GM19035 (cell line): Measurements from ENCODE around the gene SPINK5.

ENCODE experiments used
- ATAC-seq: cut with Tn5 transposase; IDR thresholded peaks from one replicate; pipeline ENCODE4 v1.9.1; 2021; ENCODE audit not compliant: unreplicated experiment

SPINK5 gene

DNA sequence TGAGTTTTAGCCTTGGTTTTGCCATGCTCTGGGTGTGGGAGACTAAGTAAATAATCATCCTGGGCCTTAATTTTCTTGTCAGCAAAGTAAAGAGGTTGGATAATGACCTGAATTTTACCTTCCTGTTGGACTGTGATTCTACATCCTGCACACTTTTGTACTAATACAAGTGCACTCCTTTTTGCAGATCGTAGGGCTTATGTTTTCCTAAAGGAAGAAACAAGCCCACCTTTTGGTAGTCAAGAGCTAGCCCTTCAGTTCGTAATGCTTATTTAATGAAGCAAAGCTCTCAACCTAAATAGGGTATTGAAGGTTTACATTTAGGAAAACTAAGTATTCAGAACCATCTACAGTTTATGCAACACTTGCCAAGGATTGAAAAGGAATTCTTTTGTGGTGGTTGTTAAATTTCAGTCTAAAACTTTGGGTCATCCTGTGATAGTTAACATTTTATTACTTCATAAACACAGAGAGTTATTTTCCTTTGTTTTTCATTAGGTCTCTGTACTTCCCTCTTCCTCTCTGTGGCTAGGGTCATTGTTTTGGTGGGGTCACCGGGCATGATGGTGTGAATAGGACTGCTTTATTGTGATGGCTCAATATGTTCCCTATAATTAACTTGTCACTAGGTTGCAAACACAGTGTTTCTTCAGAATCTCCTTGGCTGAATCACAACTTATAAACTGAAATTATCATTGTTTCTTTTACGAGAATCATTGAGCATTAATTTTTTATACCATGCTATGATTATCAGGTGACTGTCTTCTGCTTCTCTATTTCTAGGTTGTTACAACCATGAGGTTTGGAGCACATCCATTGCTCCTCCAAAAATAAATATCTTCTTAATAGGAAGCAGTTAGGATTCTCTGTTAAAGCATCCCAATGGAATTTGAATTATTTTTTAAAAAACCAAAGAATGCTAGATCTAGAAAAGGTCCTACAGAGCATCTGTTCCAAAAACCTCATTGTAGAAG, 28.5 kb downstream of the SPINK5 start:
- no peak for ATAC-seq

DNA sequence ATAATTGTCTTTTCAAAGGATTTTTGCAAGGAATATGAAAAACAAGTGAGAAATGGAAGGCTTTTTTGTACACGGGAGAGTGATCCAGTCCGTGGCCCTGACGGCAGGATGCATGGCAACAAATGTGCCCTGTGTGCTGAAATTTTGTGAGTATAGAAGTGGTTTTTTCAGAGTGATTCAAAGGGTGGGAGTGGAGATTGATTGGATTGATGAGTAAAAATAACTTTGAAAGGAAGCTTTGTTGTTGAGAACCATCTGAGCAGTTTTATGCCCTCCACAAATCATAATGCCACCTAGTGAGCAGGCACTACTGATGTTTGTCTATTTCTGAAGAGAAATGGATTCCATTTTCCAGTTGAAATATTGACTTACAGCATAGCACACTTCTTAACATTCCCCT, 30.6 kb downstream of the SPINK5 start:
- no peak for ATAC-seq

DNA sequence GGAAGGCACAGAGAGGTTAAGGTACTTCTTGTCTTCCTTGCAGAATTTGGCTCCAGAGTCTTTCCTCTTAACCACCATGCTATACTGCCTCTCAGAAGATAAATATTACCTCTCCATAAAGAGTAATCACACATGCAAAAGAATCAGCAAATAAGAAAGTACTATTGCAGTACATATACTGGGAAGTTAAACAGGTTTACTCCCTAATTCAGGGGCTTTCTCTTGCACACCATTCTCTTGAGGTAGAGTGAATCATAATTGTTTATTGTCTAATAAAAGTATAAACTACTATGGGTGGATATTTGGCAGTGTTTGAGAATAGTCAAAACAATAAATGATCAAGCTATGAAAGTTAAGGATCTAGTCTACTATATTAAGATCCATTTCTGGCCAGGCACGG, 40.4 kb downstream of the SPINK5 start:
- ATAC-seq = no peak

DNA sequence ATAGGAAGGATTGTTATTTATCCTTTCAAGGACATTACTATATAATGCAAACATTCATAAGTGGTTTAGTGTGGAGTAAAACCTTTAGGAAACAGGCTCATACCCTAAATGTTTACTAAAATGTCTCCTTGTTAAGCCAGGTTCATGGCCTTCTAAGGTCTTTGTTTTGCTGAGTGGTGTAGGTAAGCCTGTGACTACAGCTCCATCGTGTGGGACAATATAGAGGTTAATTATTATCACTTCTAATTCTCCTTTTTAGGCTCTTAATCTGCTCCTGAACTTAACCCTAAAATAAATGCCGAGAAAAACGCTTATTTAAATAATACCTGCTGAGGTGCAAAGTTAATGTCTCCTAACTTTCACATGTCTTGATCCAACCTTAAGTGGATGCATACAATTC, 43.8 kb downstream of the SPINK5 start:
- no peak for ATAC-seq

DNA sequence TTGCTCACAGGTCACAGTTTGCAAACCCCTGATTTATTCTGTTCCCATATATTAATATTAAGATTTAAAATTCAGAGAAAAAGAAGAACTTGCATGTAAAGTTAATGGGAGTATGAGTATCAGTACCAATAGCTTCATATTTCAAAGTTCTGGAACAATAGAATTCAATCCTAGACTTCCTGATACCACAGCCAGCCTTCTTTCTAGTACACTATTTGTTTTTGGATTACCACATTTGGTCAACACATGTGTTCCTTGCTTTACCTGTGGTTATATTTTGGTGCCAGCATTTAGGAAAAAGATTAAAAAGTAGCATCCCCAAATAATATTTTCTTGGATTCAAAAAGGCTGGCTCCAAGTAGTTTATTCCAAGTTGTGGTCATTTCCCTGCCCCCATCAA, 49.5 kb downstream of the SPINK5 start:
- no peak for ATAC-seq

DNA sequence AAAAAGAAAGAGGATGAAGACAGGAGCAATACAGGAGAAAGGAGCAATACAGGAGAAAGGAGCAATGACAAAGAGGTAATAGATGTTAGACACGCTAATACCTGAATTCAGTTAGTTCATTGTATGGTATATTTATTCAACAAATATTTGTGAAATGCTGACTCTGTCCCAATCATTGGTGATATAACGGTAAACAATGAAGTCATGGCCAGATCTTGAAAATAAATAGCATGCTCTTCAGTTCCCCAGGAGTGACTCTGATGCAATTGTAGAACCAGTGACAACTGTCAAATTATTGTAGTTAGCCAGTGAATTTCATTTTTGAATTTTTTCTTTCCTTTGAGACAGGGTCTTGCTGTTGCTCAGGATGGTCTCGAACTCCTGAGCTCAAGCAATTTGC, 56.5 kb downstream of the SPINK5 start:
- no peak for ATAC-seq

DNA sequence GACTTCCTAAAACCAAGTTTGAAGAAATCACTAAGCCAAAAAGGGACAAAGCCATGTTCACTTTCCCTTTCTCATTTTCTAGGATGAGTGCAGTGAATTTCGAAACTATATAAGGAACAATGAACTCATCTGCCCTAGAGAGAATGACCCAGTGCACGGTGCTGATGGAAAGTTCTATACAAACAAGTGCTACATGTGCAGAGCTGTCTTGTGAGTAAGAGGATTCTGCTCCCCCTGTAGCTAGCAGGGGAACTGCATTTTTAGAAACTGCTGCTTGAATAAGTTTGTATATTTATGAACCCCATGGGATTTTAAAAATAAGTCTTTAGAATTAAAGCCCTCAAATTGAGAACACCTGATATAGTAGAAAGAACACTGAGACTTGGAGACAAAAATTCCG, 61.9 kb downstream of the SPINK5 start:
- no peak for ATAC-seq

DNA sequence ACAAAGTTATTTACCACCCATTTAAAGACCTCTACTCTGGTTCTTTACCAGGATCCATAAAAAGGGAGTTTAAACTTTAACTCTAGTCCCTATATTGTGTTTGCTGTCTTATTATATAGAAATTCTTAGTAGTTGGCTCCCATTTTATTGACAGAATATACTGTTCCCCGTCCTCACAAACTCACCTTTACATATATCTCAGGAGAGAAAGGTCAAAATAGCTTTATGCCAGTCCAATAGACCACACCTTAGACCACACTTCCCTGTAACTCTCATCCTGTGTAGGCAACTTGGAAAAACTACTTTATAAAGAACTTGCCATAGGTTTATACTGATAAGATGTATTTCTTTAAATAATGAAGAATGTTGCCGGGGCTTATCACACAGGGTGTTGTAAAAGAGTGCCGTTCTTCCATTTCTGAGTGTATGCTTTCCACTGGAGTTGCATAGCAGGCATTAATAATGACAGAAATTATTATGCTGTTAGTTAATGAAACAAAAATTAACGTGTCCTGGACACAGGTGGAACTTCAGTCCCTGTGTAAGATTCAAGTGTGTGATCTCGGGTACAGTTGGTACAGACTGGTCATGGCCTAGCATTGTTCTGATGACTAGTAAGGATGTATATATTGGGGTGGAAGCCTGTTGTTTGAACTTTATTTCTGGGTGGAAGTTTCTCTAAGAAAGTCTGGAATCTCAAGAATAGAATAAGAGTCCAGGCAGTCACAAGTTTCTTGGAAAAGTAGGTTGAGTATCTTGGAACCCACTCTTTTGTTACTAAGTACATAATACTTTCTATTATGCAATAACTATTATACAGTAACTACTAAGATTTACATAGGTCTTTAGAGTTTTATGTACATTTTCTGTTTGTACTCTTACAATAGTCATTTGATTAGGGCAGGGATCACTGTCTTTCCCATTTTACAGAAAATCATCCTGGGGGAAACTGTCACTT, 71.6 kb downstream of the SPINK5 start:
- no peak for ATAC-seq

DNA sequence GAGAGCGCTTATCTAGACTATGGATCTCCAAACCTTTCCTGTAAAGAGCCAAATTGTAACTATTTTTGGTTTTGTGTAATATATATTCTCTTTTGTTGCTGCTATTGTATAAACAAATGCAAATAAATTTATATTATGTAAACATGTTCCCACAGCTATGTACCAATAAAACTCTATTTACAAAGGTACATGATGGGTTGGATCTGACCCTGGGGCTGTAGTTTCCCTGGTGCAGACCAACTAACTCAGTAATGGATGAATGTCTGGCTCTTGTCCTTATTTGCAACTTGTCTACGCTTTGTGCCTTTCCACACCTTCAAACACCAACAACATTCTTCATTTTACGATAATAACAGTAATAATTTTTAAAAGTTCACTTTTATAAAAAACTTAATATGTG, 77.1 kb downstream of the SPINK5 start:
- no peak for ATAC-seq

DNA sequence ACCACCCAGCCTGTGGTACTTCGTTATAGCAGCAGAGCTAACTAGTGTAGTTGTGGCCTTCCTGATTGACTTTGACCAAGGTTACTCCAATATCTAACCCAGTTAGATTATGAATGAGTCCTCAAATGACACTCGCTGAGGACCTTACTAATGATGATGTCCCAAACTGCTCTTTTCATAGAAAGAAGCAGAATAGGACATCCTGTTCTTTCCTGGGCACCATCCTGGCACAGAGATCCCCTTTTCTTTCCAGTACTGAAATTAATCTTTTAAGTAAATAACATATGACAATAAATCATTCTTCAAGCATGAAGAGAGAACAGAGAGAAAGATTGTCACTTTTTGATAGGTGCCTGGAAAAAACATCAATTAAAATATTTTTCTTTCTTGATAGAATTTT, 77.9 kb downstream of the SPINK5 start:
- ATAC-seq = no peak

DNA sequence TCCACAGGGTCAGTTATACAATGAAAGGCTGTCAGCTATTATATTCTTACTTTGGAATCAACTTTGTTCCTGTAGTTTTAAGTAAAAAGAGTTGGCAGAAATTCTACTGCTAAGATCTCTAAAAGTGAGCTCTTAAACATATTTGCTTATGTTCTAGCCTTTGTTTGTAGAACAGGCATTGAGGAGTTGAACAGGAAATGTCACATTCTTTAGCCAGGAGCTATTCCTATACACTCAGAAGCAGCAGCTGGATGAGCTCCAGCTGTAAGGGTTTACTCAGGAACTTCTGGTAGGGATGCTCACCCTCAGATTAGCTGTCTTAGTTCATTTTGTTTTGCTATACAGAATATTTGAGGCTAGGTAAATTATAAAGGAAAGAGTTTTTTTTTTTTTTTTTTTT, 82.1 kb downstream of the SPINK5 start:
- ATAC-seq = no peak

DNA sequence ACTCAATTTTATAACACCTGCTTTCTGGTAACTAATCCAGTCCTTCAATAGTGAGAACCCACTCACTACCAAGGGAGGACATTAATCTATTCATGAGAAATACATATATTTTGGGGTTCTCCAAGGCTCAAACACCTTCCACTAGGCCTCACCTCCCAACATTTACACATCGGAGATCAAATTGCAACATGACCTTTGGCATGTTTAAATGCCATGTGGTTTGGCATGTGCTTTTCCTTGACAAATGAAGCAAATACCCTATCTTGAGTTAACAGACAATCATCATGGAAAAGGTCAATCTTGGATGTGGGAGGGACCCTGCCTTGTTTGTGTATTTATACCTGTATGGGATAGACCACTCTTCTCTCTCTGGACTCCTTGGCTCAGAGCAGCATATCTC, 82.7 kb downstream of the SPINK5 start:
- no peak for ATAC-seq

DNA sequence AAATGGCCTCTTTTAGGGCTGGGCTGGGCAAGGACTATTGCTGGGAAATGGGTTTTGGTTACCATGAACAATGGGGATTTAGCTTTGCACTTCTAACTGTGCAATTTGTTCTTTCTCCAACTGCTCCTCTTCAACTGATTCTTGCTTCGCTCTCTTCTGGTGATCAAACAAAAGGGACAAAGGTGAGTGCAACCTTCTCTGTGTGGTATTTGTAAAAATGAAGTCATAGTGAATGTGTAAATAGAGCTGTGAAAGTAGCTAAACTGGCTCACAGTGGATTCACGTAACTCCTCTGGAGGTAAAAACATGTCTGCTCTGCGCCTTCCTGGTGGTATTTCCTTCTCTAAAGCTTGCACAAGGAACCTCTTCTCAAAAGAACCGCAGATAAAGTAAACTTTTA, 83.6 kb downstream of the SPINK5 start:
- no peak for ATAC-seq

DNA sequence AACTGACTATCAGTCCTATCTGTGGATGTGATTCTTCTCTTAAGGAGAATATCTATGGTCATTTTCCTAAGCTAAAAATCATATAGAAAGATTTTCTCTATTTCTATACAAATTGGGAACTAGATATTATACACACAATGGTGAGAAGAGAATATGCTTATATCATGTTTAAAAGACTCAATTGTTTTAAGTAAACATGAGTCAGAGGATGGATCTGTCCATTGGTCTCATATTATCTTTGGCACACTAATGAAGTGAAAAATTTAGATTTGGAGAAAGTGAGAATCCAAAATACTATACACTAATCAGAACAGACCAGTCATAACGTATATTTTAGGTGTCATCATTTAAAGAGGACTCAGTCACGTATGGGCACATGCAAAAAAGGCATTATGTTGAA, 88.1 kb downstream of the SPINK5 start:
- no peak for ATAC-seq

DNA sequence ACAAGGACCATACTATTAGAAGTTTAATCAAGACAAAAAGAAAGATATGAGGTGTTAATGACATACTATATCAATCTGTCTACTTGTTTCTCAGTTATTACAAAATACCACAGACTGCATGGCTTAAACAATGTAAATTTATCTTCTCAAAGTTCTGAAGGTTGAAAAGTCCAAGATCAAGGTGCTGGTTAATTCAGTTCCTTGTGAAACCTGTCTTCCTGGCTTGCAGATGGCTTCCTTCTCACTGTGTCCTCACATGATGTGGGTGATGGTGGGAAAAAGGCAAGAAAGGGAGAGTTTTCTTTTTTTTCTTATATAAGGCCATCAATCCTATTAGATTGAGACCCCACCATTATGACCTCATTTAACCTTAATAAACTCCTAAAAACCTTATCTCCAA, 89.0 kb downstream of the SPINK5 start:
- no peak for ATAC-seq

DNA sequence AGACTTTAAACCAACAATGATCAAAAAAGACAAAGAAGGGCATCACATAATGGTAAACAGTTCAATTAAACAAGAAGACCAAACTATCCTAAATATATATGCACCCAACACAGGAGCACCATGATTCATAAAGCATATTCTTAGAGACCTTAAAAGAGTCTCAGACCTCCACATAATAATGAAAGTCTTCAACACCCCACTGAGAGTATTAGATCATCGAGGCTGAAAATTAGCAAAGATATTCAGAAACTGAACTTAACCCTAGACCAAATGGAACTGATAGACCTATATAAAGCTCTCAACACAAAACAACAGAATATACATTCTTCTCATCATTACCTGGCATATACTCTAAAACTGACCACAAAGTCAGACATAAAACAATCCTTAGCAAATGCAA, 92.8 kb downstream of the SPINK5 start:
- ATAC-seq = no peak

DNA sequence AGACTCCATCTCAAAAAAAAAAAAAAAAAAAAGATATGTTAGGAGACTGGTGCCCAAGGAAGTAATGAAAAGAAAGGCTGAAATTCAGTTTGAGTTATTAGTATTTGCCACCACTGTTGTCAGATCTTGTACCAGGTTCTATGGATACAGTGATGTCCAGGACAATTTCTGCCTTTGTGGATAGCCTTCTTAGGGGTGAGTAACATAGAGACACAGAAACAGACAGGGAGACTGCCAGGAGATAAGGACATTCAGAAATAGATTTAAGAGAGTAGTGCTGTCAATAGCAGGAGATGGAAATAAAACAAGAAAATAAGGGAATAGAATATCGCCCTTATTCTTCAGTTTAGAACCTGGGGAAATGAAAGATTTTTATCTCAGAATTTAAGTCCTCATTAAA, 98.3 kb downstream of the SPINK5 start:
- ATAC-seq = no peak

DNA sequence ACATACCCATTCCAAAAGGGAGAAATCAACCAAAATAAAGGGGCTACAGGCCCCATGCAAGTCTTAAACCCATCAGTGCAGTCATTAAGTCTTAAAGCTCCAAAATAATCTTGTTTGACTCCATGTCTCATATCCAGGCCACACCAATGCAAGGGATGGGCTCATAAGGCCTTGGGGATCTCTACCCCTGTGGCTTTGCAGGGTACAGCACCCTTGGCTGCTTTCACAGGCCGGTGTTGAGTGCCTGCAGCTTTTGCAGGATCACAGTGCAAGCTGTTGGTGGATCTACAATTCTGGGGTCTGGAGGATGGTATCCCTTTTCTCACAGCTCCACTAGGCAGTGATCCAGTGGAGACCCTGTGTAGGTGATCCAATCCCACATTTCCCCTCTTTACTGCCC, 99.6 kb downstream of the SPINK5 start:
- ATAC-seq = no peak

DNA sequence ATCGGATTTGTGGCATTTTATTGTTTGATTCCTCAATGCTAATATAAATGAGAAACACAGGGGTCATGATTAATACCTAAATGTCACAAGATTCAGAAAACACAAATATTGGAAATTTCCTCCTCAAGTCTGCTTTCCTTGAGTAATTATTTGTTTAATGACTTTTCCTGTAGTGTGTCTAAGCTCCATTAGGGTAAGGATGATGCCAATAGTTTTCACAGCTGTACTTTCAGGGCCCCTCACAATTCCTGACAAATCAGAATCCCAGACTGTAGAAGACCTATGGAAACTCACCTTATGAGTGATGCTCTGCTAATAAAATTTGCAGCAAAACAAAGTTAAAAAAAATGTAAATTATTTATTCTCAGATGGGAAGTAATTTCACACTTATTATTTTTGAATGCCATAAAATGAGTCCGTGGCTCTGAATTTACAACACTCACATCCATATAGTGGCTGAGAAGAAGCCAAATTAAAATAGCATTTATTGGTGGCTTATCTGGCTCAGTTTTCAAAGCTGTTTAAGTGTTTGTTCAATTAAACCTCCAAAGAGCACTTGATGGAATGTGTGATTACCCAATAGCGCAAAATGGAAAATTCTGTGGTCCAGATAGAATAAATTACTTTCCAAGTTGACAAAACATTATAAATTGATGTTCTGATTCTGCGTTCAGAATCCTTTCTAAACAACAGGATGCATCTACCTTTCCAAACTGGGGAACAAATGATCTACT, 102.9 kb downstream of the SPINK5 start:
- no peak for ATAC-seq

DNA sequence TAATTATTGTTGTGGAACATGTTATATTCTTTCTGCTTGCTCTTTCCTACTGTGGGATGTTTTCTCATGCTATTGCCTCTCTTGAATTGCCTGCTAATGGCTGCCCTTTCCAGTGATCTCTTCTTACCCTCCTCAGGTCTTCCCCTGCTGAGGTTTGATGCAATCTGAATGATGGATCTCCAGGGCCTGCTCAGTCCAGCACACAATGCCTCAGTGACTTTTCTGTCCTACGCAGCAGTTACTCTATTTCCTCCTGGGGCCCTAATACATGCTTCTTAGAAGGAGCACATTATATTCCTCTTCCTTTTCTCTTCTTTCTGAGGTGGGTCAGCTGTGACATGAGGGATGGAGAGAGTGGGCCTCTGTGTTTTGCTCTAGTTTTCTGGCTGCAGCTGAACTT, 104.5 kb downstream of the SPINK5 start, which contains the start of gene SPINK14:
Gene SPINK14, plus strand, starts transcription at position 301 of the 400 bp plus-strand sequence. CDS start 1,187 bp downstream, outside the sequence.
- ATAC-seq = no peak

DNA sequence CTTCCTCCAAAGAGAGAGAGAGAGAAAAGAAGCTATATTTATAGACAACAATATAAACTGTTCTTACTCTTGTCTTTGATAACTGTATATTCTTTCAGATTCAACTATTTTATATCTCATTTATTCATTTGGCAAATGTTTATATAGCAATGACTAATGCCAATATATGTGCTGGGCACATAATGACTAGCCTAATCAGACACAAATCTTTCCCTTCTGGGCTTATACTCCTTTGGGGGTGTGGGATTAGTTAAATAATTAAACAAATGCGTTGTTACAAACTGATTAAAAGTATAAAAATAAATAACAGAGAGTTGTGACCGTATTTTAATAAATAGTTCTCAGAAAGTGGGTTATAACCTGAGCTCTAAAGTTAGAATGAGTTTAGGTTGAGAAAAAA, 108.6 kb downstream of the SPINK5 start:
- no peak for ATAC-seq
